HepG2 (cell line): ENCODE measurements around the gene CARHSP1. TPM values are rescaled to one million over a fixed set of nuclear protein-coding genes. Genes with fewer than 3 reads are reported as not detected.

ENCODE experiments used
- GPBP1L1 ChIP-seq: sonication (generic); formaldehyde crosslinking; IDR thresholded peaks from 2 replicates; pipeline ENCODE4 v1.5.0; 2020; ENCODE audit warnings: mild to moderate bottlenecking, missing genetic modification reagents
- HMG20B ChIP-seq: conservative IDR thresholded peaks from 2 replicates; pipeline ENCODE4 v1.6.1; 2016; ENCODE audit warnings: missing genetic modification reagents, missing compliant biosample characterization
- KLF9 ChIP-seq: IDR thresholded peaks from 2 replicates; pipeline ENCODE4 v1.6.1; 2016; ENCODE audit warnings: low read depth
- LRRFIP1 ChIP-seq: sonication (generic); formaldehyde crosslinking; conservative IDR thresholded peaks from 2 replicates; pipeline ENCODE4 v1.4.0; 2020; ENCODE audit warnings: missing genetic modification reagents
- MLLT10 ChIP-seq: sonication (generic); formaldehyde crosslinking; IDR thresholded peaks from 2 replicates; pipeline ENCODE4 v1.4.0; 2020; ENCODE audit warnings: missing genetic modification reagents
- NFYB ChIP-seq: sonication (generic); formaldehyde crosslinking; IDR thresholded peaks from 2 replicates; pipeline ENCODE4 v1.4.0; 2020; ENCODE audit warnings: missing genetic modification reagents
- PRPF4 ChIP-seq: fragments of 200-400 bp; formaldehyde crosslinking; IDR thresholded peaks from 2 replicates; pipeline ENCODE4 v1.6.1; 2016; ENCODE audit warnings: low read length, low read depth; ENCODE audit not compliant: poor library complexity, severe bottlenecking
- SIN3B ChIP-seq: fragments of 150-350 bp; IDR thresholded peaks from 2 replicates; pipeline ENCODE4 v1.6.1; 2014; ENCODE audit warnings: low read length
- SMAD3 ChIP-seq: sonication (generic); formaldehyde crosslinking; IDR thresholded peaks from 2 replicates; pipeline ENCODE4 v1.4.0; 2020; ENCODE audit warnings: missing genetic modification reagents
- SMARCC2 ChIP-seq: fragments of 450-650 bp; IDR thresholded peaks from 2 replicates; pipeline ENCODE4 v1.6.1; 2017; ENCODE audit warnings: antibody characterized with exemption, mild to moderate bottlenecking
- SRF ChIP-seq: IDR thresholded peaks from 2 replicates; pipeline ENCODE4 v1.6.1; 2011; ENCODE audit warnings: mild to moderate bottlenecking, low read depth, low read length, moderate library complexity
- XRCC5 ChIP-seq: fragments of 200-400 bp; formaldehyde crosslinking; optimal IDR thresholded peaks from 2 replicates; pipeline ENCODE3; 2017; ENCODE audit warnings: mild to moderate bottlenecking, low read length
- ZBTB4 ChIP-seq: sonication (generic); formaldehyde crosslinking; IDR thresholded peaks from 2 replicates; pipeline ENCODE4 v1.4.0; 2020; ENCODE audit warnings: missing genetic modification reagents, mild to moderate bottlenecking, borderline replicate concordance
- ZNF101 ChIP-seq: sonication (generic); formaldehyde crosslinking; IDR thresholded peaks from 2 replicates; pipeline ENCODE4 v1.4.0; 2020; ENCODE audit warnings: mild to moderate bottlenecking, low read depth, missing genetic modification reagents, borderline replicate concordance
- ZNF546 ChIP-seq: sonication (generic); formaldehyde crosslinking; conservative IDR thresholded peaks from 2 replicates; pipeline ENCODE4 v1.8.1; 2023; ENCODE audit warnings: mild to moderate bottlenecking, missing genetic modification reagents
- ZNF558 ChIP-seq: sonication (generic); formaldehyde crosslinking; IDR thresholded peaks from 2 replicates; pipeline ENCODE4 v1.9.0; 2022; ENCODE audit warnings: mild to moderate bottlenecking, missing genetic modification reagents, borderline replicate concordance
- ZNF570 ChIP-seq: sonication (generic); formaldehyde crosslinking; IDR thresholded peaks from 2 replicates; pipeline ENCODE4 v1.4.0; 2020; ENCODE audit warnings: mild to moderate bottlenecking, missing genetic modification reagents, borderline replicate concordance
- ZNF616 ChIP-seq: sonication (generic); formaldehyde crosslinking; IDR thresholded peaks from 2 replicates; pipeline ENCODE4 v1.5.0; 2020; ENCODE audit warnings: low read depth, mild to moderate bottlenecking, missing genetic modification reagents
- ZNF710 ChIP-seq: sonication (generic); formaldehyde crosslinking; IDR thresholded peaks from 2 replicates; pipeline ENCODE4 v1.5.0; 2020; ENCODE audit warnings: mild to moderate bottlenecking, missing genetic modification reagents, borderline replicate concordance
- polyA plus RNA-seq, 8 experiments: library from polyadenylated mRNA; depleted of rRNA in 3 of 8; stranded (reverse) in 7 of 8; unstranded in 1 of 8; fragments of >200 nt; fragmentation: Illumina TruSeq in 4 of 8; extraction: Trizol in 4 of 8; gene quantifications; 2 replicates each; pipeline versions ENCODE4 v1.2.1 to v1.2.3, GENCODE V29; 2011 to 2016; ENCODE audit warnings: low read depth in 4 of 8, missing spikeins in 1 of 8, mixed read lengths in 1 of 8; ENCODE audit not compliant: insufficient read depth in 1 of 8
- total RNA-seq, 5 experiments: library from RNA; depleted of rRNA; stranded (reverse); fragments of >200 nt; fragmentation: Illumina TruSeq; extraction: Trizol; gene quantifications; 2 replicates each; pipeline ENCODE4 v1.2.3, GENCODE V29; 2016; ENCODE audit warnings: low read depth in 1 of 5

CARHSP1 gene
- total and polyA plus RNA-seq, 2 of the 13 experiments (the other 11 are each of a cell fraction or from before 2014, with no cell fraction given) = 173 to 345 TPM

- TF ChIP-seq ZNF710 (no peak), SRF (no peak), KLF9 (CRISPR knock-in tag) (peak; percentile 99), LRRFIP1 (CRISPR knock-in tag) (no peak), HMG20B (no peak), ZNF616 (CRISPR knock-in tag) (peak; percentile 26; the same call in 1 of the 2 replicates), PRPF4 (no peak), MLLT10 (no peak), ZBTB4 (CRISPR knock-in tag) (no peak), ZNF558 (CRISPR knock-in tag) (peak; percentile 94; the same call in 1 of the 2 replicates), SMAD3 (CRISPR knock-in tag) (no peak), NFYB (CRISPR knock-in tag) (peak; percentile 60), XRCC5 (peak; percentile 65), SMARCC2 (no peak), SIN3B (no peak), ZNF546 (peak; percentile 59; the same call in 1 of the 2 replicates), ZNF101 (CRISPR knock-in tag) (peak; percentile 61; the same call in 1 of the 2 replicates), ZNF570 (CRISPR knock-in tag) (no peak), GPBP1L1 (no peak)
Measured at GRCh38 chr16:8868416-8869211, at the start of gene CARHSP1 (continued).
